Cardiac fibroblast (primary cell): ENCODE measurements around the gene CDH13.

Experiments used
- DNase-seq, 2 donors: peaks; one replicate each; pipeline versions ENCODE4 v3.0.0 to v3.0.0-alpha.2; 2010; ENCODE audit warnings: low read depth in 2 of 2
- H3K4me3 ChIP-seq, 2 donors: replicated peaks in 1 of 2; 1 replicate in 1 of 2; 2 replicates in 1 of 2; pipeline ENCODE4 v1.5.1; 2011; ENCODE audit warnings: low read depth in 2 of 2, low read length in 2 of 2, mild to moderate bottlenecking in 2 of 2, moderate library complexity in 1 of 2
- CTCF ChIP-seq: IDR thresholded peaks from one replicate; pipeline ENCODE4 v1.5.1; 2011; ENCODE audit warnings: low read depth, mild to moderate bottlenecking, low read length, inconsistent platforms

The CDH13 gene

GRCh38 chr16:83802554-83803205, 1175.9 kb downstream of the CDH13 start:
- DNase-seq: peak; percentile 26 to 33
- H3K4me3 ChIP-seq: peak overlapping the region in 1 of 2 donors; percentile 30
- no peak for TF ChIP-seq CTCF

- no peak for DNase-seq
- no peak for TF ChIP-seq CTCF
- no peak overlapping the region for H3K4me3 ChIP-seq
Observed at GRCh38 chr16:83803811-83804210, 1177.0 kb downstream of the CDH13 start.

GRCh38 chr16:83804366-83804765, 1177.6 kb downstream of the CDH13 start:
- no peak for TF ChIP-seq CTCF
- DNase-seq: no peak

GRCh38 chr16:83806036-83806435, 1179.3 kb downstream of the CDH13 start:
- H3K4me3 ChIP-seq: no peak overlapping the region
- no peak for DNase-seq
- no peak for TF ChIP-seq CTCF

More at GRCh38 chr16:83804366-83804765, 1177.6 kb downstream of the CDH13 start:
- H3K4me3 ChIP-seq: no peak overlapping the region

GRCh38 chr16:83806731-83807130, 1180.0 kb downstream of the CDH13 start:
- no peak for TF ChIP-seq CTCF
- H3K4me3 ChIP-seq: no peak overlapping the region
- no peak for DNase-seq

GRCh38 chr16:83807327-83807709, 1180.5 kb downstream of the CDH13 start:
- DNase-seq: no peak
- H3K4me3 ChIP-seq: peak overlapping the region in 1 of 2 donors; percentile 21
- TF ChIP-seq CTCF: no peak
